HepG2 (cell line): ENCODE data around the gene WNK2. TPM values are rescaled to one million over a fixed set of nuclear protein-coding genes. Genes with fewer than 3 reads are reported as not detected.

Experiments used
- ATAC-seq: fragments of 200-7000 bp; cut with Tn5 transposase; 3 replicates; pipeline ENCODE4 v1.9.1; 2020; ENCODE audit warnings: mild to moderate bottlenecking, moderate library complexity
- BruUV-seq: library from RNA; stranded (reverse); fragments of 400-500 nt; replicated peaks from 2 replicates; lab custom pipeline; 2021; lab: Mats Ljungman, UMichigan
- CTCF ChIA-PET: fragments of 300-600 bp; formaldehyde crosslinking; extraction: SDS; loops from one replicate; lab custom pipeline; 2021; ENCODE audit warnings: low total read pairs, inconsistent platforms, low intra/inter-chr PET ratio; lab: Yijun Ruan, JAX
- POLR2A ChIA-PET: fragments of 350-600 bp; sonication (Branson Sonifier 250); formaldehyde crosslinking; loops from one replicate; lab custom pipeline; 2020; ENCODE audit warnings: antibody characterized with exemption, inconsistent platforms; lab: Yijun Ruan, JAX
- DNase-seq: peaks from one replicate; pipeline ENCODE4 v3.0.0-alpha.2; 2015; ENCODE audit warnings: low spot score
- FAIRE-seq: peaks from 3 replicates; lab custom pipeline; 2011; peaks lifted over from hg19 to GRCh38; lab: Jason Lieb, UNC
- H2AFZ ChIP-seq: one replicate; pipeline ENCODE4 v1.6.1; 2011; ENCODE audit warnings: low read length, inconsistent platforms
- H3K27ac ChIP-seq: fragments of 300-600 bp; 3 replicates; pipeline ENCODE4 v1.8.0; 2011; ENCODE audit warnings: mixed run types, mild to moderate bottlenecking, mixed read lengths, low read length, inconsistent platforms; ENCODE audit not compliant: insufficient read depth; ENCODE audit errors: extremely low read length
- H3K27me3 ChIP-seq, 2 experiments: fragments of 200-600 bp in 1 of 2; 2 replicates in 1 of 2; 3 replicates in 1 of 2; pipeline versions ENCODE4 v1.6.0 to v1.8.0; 2011; ENCODE audit warnings: low read length in 2 of 2, mild to moderate bottlenecking in 2 of 2, moderate library complexity in 2 of 2, inconsistent platforms in 1 of 2; ENCODE audit not compliant: insufficient read depth in 2 of 2, control insufficient read depth in 1 of 2
- H3K36me3 ChIP-seq, 2 experiments: fragments of 200-600 bp in 1 of 2; replicated peaks in 1 of 2; 2 replicates in 1 of 2; 3 replicates in 1 of 2; pipeline versions ENCODE4 v1.5.1 to v1.8.0; 2011; ENCODE audit warnings: low read length in 2 of 2, inconsistent platforms in 1 of 2; ENCODE audit not compliant: insufficient read depth in 2 of 2, control insufficient read depth in 1 of 2
- H3K4me1 ChIP-seq: 2 replicates; pipeline ENCODE4 v1.5.1; 2012; ENCODE audit warnings: low read length, inconsistent platforms; ENCODE audit not compliant: insufficient read depth
- H3K4me2 ChIP-seq: 2 replicates; pipeline ENCODE4 v1.6.0; 2011; ENCODE audit warnings: low read depth, low read length, inconsistent platforms
- H3K4me3 ChIP-seq, 3 experiments: fragments of 200-600 bp in 1 of 3; sonication (generic), shearing (Covaris generic) in 1 of 3; replicated peaks in 1 of 3; 2 replicates each; pipeline ENCODE4 v1.5.1; 2011 to 2016; ENCODE audit warnings: low read length in 3 of 3, inconsistent platforms in 2 of 3, low read depth in 2 of 3, mild to moderate bottlenecking in 2 of 3, control low read depth in 1 of 3, mixed read lengths in 1 of 3; ENCODE audit not compliant: insufficient read depth in 1 of 3
- H3K79me2 ChIP-seq: one replicate; pipeline ENCODE4 v1.6.1; 2011; ENCODE audit warnings: low read length, inconsistent platforms; ENCODE audit not compliant: insufficient read depth
- H3K9ac ChIP-seq: 2 replicates; pipeline ENCODE4 v1.6.0; 2011; ENCODE audit warnings: mild to moderate bottlenecking, low read depth, low read length, inconsistent platforms; ENCODE audit not compliant: insufficient read depth
- H3K9me3 ChIP-seq: 2 replicates; pipeline ENCODE4 v1.5.1; 2012; ENCODE audit warnings: mild to moderate bottlenecking, low read length
- H4K20me1 ChIP-seq: 2 replicates; pipeline ENCODE4 v1.6.0; 2011; ENCODE audit warnings: inconsistent platforms, mild to moderate bottlenecking, low read length, moderate library complexity; ENCODE audit not compliant: insufficient read depth
- ASH2L ChIP-seq: fragments of 300-600, 200-600 bp; sonication (generic); IDR thresholded peaks from 2 replicates; pipeline ENCODE4 v1.7.0; 2017; ENCODE audit warnings: low read depth, mild to moderate bottlenecking, moderate library complexity, mixed read lengths, low read length; ENCODE audit not compliant: insufficient read length
- RFXANK ChIP-seq: IDR thresholded peaks from 2 replicates; pipeline ENCODE4 v1.6.1; 2016
- RXRA ChIP-seq: sonication (generic); formaldehyde crosslinking; IDR thresholded peaks from 2 replicates; pipeline ENCODE4 v1.5.1; 2020; ENCODE audit warnings: missing genetic modification reagents
- SMC3 ChIP-seq: IDR thresholded peaks from 2 replicates; pipeline ENCODE4 v1.6.1; 2011; ENCODE audit warnings: low read length, improper control_type of control experiment
- STAT5B ChIP-seq: sonication (generic); formaldehyde crosslinking; IDR thresholded peaks from 2 replicates; pipeline ENCODE4 v1.4.0; 2020; ENCODE audit warnings: missing genetic modification reagents
- ZBTB8A ChIP-seq: sonication (generic); formaldehyde crosslinking; IDR thresholded peaks from 2 replicates; pipeline ENCODE4 v1.4.0; 2020; ENCODE audit warnings: mild to moderate bottlenecking, low read depth, missing genetic modification reagents, borderline replicate concordance
- ZEB1 ChIP-seq: IDR thresholded peaks from 2 replicates; pipeline ENCODE4 v1.6.1; 2012; ENCODE audit warnings: mild to moderate bottlenecking, low read depth, inconsistent platforms; ENCODE audit not compliant: insufficient replicate concordance
- ZNF792 ChIP-seq: IDR thresholded peaks from 2 replicates; pipeline ENCODE4 v1.6.1; 2016
- ZNF816 ChIP-seq: sonication (generic); formaldehyde crosslinking; IDR thresholded peaks from 2 replicates; pipeline ENCODE4 v1.8.0; 2022; ENCODE audit warnings: missing genetic modification reagents, mild to moderate bottlenecking, borderline replicate concordance
- ZSCAN21 ChIP-seq: sonication (generic); formaldehyde crosslinking; IDR thresholded peaks from 2 replicates; pipeline ENCODE4 v1.8.0; 2022; ENCODE audit warnings: mild to moderate bottlenecking, missing genetic modification reagents, moderate library complexity, borderline replicate concordance
- WGBS: methylation state at CpG from one replicate; pipeline ENCODE4 v1.1.6; 2017; ENCODE audit warnings: low lambda C conversion rate; 5-methylcytosine and 5-hydroxymethylcytosine counted together
- in situ Hi-C: cut with HindIII; loops from 2 replicates; pipeline ENCODE4 v1.10.0; 2017; ENCODE audit warnings: low pct_unique_long_range_greater_than_20kb; ENCODE audit not compliant: extremely low pct_ligation_motif_present
- intact Hi-C: fragments of 100-400 bp; cut with micrococcal nuclease; formaldehyde crosslinking; loops from one replicate; pipeline ENCODE4 v1.10.0; 2022; ENCODE audit not compliant: unreplicated experiment
- polyA plus RNA-seq, 8 experiments: library from polyadenylated mRNA; depleted of rRNA in 3 of 8; stranded (reverse) in 7 of 8; unstranded in 1 of 8; fragments of >200 nt; fragmentation: Illumina TruSeq in 4 of 8; extraction: Trizol in 4 of 8; gene quantifications; 2 replicates each; pipeline versions ENCODE4 v1.2.1 to v1.2.3, GENCODE V29; 2011 to 2016; ENCODE audit warnings: low read depth in 4 of 8, missing spikeins in 1 of 8, mixed read lengths in 1 of 8; ENCODE audit not compliant: insufficient read depth in 1 of 8
- total RNA-seq, 5 experiments: library from RNA; depleted of rRNA; stranded (reverse); fragments of >200 nt; fragmentation: Illumina TruSeq; extraction: Trizol; gene quantifications; 2 replicates each; pipeline ENCODE4 v1.2.3, GENCODE V29; 2016; ENCODE audit warnings: low read depth in 1 of 5
- TF ChIP-seq, protein P1 (sequence below): sonication (generic); formaldehyde crosslinking; IDR thresholded peaks from 2 replicates; pipeline ENCODE4 v1.8.0; 2022; ENCODE audit warnings: missing genetic modification reagents, mild to moderate bottlenecking, moderate library complexity, borderline replicate concordance
- TF ChIP-seq, protein P2 (sequence below): sonication (generic); formaldehyde crosslinking; IDR thresholded peaks from 2 replicates; pipeline ENCODE4 v1.4.0; 2020; ENCODE audit warnings: missing genetic modification reagents, borderline replicate concordance
- TF ChIP-seq, protein P3 (sequence below): sonication (generic); formaldehyde crosslinking; IDR thresholded peaks from 2 replicates; pipeline ENCODE4 v1.8.1; 2023; ENCODE audit warnings: mild to moderate bottlenecking, missing genetic modification reagents, borderline replicate concordance
- TF ChIP-seq, protein P4 (sequence below): sonication (generic); formaldehyde crosslinking; IDR thresholded peaks from 2 replicates; pipeline ENCODE4 v1.9.0; 2021; ENCODE audit warnings: missing genetic modification reagents, mild to moderate bottlenecking, borderline replicate concordance

The WNK2 gene
- total and polyA plus RNA-seq, 2 of the 13 experiments (the other 11 are each of a cell fraction or from before 2014, with no cell fraction given): 10.5 to 12.0 TPM

DNA sequence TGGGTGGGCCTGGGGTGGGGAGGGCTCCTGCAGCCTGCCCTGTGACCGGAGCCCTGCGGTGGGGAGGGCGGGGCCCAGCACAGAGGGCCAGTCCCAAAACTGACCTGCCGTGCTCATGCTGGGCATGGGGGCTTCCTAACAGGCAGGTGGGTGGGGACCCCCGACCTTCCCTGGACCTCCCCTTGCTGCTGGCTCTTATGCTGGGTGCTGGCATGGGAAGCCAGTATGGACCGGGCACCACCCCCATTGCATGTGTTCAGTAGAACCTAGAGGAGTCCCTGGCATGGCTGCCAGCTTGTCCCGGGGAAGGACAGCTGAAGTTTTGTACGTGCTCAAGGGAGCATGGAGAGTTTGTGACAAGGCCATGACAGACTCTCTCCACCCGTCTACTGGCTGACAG, 37.1 kb downstream of the WNK2 start:
- no peak overlapping the region for H3K4me2 ChIP-seq
- DNase-seq: no peak
- no peaks in the 10 kb centered on the region for H3K9me3 ChIP-seq
- no peak overlapping the region for H2AFZ ChIP-seq
- H3K9ac ChIP-seq: no peak overlapping the region
- intact Hi-C loops (no loop called here), in situ Hi-C loops (no loop called here)
- H3K4me3 ChIP-seq: no peak overlapping the region
- no peaks in the 10 kb centered on the region for H3K27me3 ChIP-seq
- ChIA-PET POLR2A (interaction anchor here (0.9 kb wide), 1 partner anchor 20 kb away, joined by 3 read pairs; no protein-coding TSS in a partner anchor), CTCF (no interaction called here)
- H3K27ac ChIP-seq: no peak overlapping the region
- ATAC-seq: no peak
- no TSS peak for BruUV-seq
- no peak for FAIRE-seq
- 100% methylated on average over 1 of the region's 9 CpGs for WGBS
- H3K36me3 ChIP-seq: peaks cover 1 to 9% of the 10 kb centered on the region in 2 experiments; a peak in 3 of 5 replicates
- H3K4me1 ChIP-seq: peaks cover 29% of the 10 kb centered on the region
- H4K20me1 ChIP-seq: peaks cover 15% of the 10 kb centered on the region; the same call in 1 of the 2 replicates
- peaks cover 55% of the 10 kb centered on the region for H3K79me2 ChIP-seq
- no peak for TF ChIP-seq SMC3
- TF ChIP-seq RXRA (CRISPR knock-in tag): no peak
- TF ChIP-seq, protein P1, sequence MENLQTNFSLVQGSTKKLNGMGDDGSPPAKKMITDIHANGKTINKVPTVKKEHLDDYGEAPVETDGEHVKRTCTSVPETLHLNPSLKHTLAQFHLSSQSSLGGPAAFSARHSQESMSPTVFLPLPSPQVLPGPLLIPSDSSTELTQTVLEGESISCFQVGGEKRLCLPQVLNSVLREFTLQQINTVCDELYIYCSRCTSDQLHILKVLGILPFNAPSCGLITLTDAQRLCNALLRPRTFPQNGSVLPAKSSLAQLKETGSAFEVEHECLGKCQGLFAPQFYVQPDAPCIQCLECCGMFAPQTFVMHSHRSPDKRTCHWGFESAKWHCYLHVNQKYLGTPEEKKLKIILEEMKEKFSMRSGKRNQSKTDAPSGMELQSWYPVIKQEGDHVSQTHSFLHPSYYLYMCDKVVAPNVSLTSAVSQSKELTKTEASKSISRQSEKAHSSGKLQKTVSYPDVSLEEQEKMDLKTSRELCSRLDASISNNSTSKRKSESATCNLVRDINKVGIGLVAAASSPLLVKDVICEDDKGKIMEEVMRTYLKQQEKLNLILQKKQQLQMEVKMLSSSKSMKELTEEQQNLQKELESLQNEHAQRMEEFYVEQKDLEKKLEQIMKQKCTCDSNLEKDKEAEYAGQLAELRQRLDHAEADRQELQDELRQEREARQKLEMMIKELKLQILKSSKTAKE (CRISPR knock-in tag): no peak
- TF ChIP-seq, protein P2, sequence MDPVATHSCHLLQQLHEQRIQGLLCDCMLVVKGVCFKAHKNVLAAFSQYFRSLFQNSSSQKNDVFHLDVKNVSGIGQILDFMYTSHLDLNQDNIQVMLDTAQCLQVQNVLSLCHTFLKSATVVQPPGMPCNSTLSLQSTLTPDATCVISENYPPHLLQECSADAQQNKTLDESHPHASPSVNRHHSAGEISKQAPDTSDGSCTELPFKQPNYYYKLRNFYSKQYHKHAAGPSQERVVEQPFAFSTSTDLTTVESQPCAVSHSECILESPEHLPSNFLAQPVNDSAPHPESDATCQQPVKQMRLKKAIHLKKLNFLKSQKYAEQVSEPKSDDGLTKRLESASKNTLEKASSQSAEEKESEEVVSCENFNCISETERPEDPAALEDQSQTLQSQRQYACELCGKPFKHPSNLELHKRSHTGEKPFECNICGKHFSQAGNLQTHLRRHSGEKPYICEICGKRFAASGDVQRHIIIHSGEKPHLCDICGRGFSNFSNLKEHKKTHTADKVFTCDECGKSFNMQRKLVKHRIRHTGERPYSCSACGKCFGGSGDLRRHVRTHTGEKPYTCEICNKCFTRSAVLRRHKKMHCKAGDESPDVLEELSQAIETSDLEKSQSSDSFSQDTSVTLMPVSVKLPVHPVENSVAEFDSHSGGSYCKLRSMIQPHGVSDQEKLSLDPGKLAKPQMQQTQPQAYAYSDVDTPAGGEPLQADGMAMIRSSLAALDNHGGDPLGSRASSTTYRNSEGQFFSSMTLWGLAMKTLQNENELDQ (CRISPR knock-in tag): no peak
- TF ChIP-seq ASH2L: no peak
- no peak for TF ChIP-seq ZNF792 (CRISPR knock-in tag)
- TF ChIP-seq RFXANK: no peak
- TF ChIP-seq, protein P3, sequence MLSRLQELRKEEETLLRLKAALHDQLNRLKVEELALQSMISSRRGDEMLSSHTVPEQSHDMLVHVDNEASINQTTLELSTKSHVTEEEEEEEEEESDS (CRISPR knock-in tag): no peak
- no peak for TF ChIP-seq ZSCAN21
- no peak for TF ChIP-seq ZNF816 (CRISPR knock-in tag)
- no peak for TF ChIP-seq STAT5B (CRISPR knock-in tag)
- no peak for TF ChIP-seq ZBTB8A
- no peak for TF ChIP-seq ZEB1
- TF ChIP-seq, protein P4, sequence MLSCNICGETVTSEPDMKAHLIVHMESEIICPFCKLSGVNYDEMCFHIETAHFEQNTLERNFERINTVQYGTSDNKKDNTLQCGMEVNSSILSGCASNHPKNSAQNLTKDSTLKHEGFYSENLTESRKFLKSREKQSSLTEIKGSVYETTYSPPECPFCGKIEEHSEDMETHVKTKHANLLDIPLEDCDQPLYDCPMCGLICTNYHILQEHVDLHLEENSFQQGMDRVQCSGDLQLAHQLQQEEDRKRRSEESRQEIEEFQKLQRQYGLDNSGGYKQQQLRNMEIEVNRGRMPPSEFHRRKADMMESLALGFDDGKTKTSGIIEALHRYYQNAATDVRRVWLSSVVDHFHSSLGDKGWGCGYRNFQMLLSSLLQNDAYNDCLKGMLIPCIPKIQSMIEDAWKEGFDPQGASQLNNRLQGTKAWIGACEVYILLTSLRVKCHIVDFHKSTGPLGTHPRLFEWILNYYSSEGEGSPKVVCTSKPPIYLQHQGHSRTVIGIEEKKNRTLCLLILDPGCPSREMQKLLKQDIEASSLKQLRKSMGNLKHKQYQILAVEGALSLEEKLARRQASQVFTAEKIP (CRISPR knock-in tag): no peak
